Measurements from ENCODE around the gene NLRC4.

DNA sequence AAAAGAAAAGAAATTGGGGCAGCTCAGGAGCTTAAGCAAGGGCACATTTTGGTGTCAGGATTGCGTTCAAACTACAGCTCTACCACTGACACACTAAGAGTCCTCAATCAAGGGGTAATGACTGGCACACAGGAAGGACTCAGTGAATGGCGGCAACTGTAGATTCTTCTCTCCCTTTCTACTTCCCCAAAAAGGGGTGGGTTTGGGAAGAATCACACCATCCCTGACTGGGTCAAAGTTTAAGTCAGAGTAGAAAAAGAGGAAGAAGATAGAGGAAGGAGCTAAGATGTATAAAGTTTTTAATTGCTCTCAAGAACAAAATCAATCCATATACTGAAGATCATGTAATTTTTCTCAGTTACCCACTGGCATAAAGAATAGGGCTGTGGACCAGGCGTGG lies 2.6 kb downstream of the NLRC4 start:
- no peak for TF ChIP-seq EZH2phosphoT487 (IDR thresholded peaks at IDR 0.05; ENCODE audit: borderline replicate concordance, low read length)
- TF ChIP-seq, protein P1, sequence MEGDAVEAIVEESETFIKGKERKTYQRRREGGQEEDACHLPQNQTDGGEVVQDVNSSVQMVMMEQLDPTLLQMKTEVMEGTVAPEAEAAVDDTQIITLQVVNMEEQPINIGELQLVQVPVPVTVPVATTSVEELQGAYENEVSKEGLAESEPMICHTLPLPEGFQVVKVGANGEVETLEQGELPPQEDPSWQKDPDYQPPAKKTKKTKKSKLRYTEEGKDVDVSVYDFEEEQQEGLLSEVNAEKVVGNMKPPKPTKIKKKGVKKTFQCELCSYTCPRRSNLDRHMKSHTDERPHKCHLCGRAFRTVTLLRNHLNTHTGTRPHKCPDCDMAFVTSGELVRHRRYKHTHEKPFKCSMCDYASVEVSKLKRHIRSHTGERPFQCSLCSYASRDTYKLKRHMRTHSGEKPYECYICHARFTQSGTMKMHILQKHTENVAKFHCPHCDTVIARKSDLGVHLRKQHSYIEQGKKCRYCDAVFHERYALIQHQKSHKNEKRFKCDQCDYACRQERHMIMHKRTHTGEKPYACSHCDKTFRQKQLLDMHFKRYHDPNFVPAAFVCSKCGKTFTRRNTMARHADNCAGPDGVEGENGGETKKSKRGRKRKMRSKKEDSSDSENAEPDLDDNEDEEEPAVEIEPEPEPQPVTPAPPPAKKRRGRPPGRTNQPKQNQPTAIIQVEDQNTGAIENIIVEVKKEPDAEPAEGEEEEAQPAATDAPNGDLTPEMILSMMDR (IDR thresholded peaks at IDR 0.05; ENCODE audit: low read depth, low read length, poor library complexity, severe bottlenecking) = no peak

All from DOHH2 (cell line).